Smooth muscle cell (in vitro differentiated cells): ENCODE measurements around the gene CAPN2. TPM values are rescaled to one million over a fixed set of nuclear protein-coding genes. Genes with fewer than 3 reads are reported as not detected.

Experiments
- DNase-seq: peaks from one replicate; lab custom pipeline; 2025; ENCODE audit not compliant: unreplicated experiment; lab: John Stamatoyannopoulos, UW
- H2AFZ ChIP-seq: fragments of 200-600 bp; sonication (generic); 2 replicates; pipeline ENCODE4 v1.6.0; 2016; ENCODE audit warnings: antibody characterized with exemption, low read depth, mild to moderate bottlenecking
- H3F3A ChIP-seq: fragments of 200-600 bp; sonication (generic); 2 replicates; pipeline ENCODE4 v1.6.0; 2017; ENCODE audit warnings: antibody characterized with exemption, low read depth
- H3K27ac ChIP-seq: fragments of 200-600 bp; sonication (generic); 2 replicates; pipeline ENCODE4 v1.5.1; 2016; ENCODE audit warnings: low read depth, mild to moderate bottlenecking
- H3K27me3 ChIP-seq: fragments of 200-600 bp; sonication (generic); 2 replicates; pipeline ENCODE4 v1.6.1; 2016; ENCODE audit warnings: low read depth, mild to moderate bottlenecking
- H3K36me3 ChIP-seq: fragments of 200-600 bp; sonication (generic); 2 replicates; pipeline ENCODE4 v1.5.1; 2016; ENCODE audit warnings: low read depth
- H3K4me1 ChIP-seq: fragments of 200-600 bp; sonication (generic); 2 replicates; pipeline ENCODE4 v1.5.1; 2016; ENCODE audit warnings: low read depth
- H3K4me2 ChIP-seq: fragments of 200-600 bp; sonication (generic); 2 replicates; pipeline ENCODE4 v1.6.0; 2016; ENCODE audit warnings: mild to moderate bottlenecking
- H3K4me3 ChIP-seq: fragments of 200-600 bp; sonication (generic); 2 replicates; pipeline ENCODE4 v1.5.1; 2016; ENCODE audit warnings: mild to moderate bottlenecking
- H3K79me2 ChIP-seq: fragments of 200-600 bp; sonication (generic); 2 replicates; pipeline ENCODE4 v1.6.0; 2016; ENCODE audit warnings: low read depth, mild to moderate bottlenecking
- H3K9ac ChIP-seq: fragments of 200-600 bp; sonication (generic); 2 replicates; pipeline ENCODE4 v1.6.0; 2016; ENCODE audit warnings: low read depth
- H3K9me3 ChIP-seq: fragments of 200-600 bp; sonication (generic); replicated peaks from 2 replicates; pipeline ENCODE4 v1.5.1; 2016; ENCODE audit warnings: low read depth
- H4K20me1 ChIP-seq: fragments of 200-600 bp; sonication (generic); 2 replicates; pipeline ENCODE4 v1.6.0; 2016; ENCODE audit warnings: low read depth
- WGBS: methylation state at CpG from one replicate; pipeline ENCODE4 v1.1.7; 2016; ENCODE audit warnings: low lambda C conversion rate; 5-methylcytosine and 5-hydroxymethylcytosine counted together
- polyA plus RNA-seq: library from polyadenylated mRNA; unstranded; fragments of >200 nt; fragmentation: Nextera tagmentation; extraction: Ambion mirVana; gene quantifications from 2 replicates; pipeline ENCODE4 v1.2.1, GENCODE V29; 2016
- total RNA-seq: library from RNA; depleted of rRNA; stranded (reverse); fragments of >200 nt; gene quantifications from 2 replicates; pipeline ENCODE4 v1.2.3, GENCODE V29; 2014
- TF ChIP-seq, protein P1 (sequence below): fragments of 200-600 bp; sonication (generic); IDR thresholded peaks from 2 replicates; pipeline ENCODE4 v1.5.1; 2017; ENCODE audit warnings: borderline replicate concordance, mild to moderate bottlenecking, antibody characterized with exemption; ENCODE audit not compliant: insufficient read depth, poor library complexity, severe bottlenecking

The CAPN2 gene
- total RNA-seq (213 and 229 TPM in 2 replicates), polyA plus RNA-seq (182 and 210 TPM in 2 replicates)

DNA sequence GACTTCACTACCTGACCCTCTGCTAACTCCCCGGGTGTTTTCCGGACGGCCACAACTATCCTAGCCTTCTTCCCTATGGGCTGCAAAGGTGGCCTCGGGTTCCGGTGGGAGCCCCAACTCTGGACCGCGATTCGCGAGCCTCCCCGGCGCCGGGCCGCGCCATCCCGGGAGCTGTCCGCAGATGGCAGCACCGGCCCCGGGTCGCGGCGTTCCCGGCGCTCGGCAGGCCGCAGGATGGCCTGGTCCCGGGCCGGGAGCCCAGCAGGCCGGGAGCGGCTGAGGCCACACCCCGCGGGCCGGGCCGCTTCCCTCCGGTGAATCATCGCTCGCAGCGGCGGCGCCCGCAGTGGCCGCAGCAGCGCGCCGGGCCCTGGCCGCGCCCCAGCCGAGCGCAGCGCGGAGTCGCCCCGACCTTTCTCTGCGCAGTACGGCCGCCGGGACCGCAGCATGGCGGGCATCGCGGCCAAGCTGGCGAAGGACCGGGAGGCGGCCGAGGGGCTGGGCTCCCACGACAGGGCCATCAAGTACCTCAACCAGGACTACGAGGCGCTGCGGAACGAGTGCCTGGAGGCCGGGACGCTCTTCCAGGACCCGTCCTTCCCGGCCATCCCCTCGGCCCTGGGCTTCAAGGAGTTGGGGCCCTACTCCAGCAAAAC, at the start of gene CAPN2:
TSS of gene CAPN2 (plus strand) at position 346 of the 656 bp plus-strand sequence. CDS start at position 448, 102 bp downstream.
- Histone ChIP-seq H3K4me3 (peak within 1 kb of the TSS; percentile 86), H3F3A (peaks cover 27% of the 10 kb centered on the region), H2AFZ (no peak within 1 kb of the TSS), H3K27ac (peak within 1 kb of the TSS; percentile 81), H3K4me2 (peak within 1 kb of the TSS; percentile 93), H4K20me1 (peaks cover 23% of the 10 kb centered on the region), H3K9ac (peak within 1 kb of the TSS; percentile 94), H3K9me3 (no peaks in the 10 kb centered on the region), H3K4me1 (peaks cover 13% of the 10 kb centered on the region), H3K79me2 (peaks cover 47% of the 10 kb centered on the region), H3K27me3 (no peaks in the 10 kb centered on the region), H3K36me3 (no peaks in the 10 kb centered on the region)
- DNase-seq, result peak; percentile 49
- 1% methylated on average over 69 of the region's 74 CpGs for WGBS
- TF ChIP-seq, protein P1, sequence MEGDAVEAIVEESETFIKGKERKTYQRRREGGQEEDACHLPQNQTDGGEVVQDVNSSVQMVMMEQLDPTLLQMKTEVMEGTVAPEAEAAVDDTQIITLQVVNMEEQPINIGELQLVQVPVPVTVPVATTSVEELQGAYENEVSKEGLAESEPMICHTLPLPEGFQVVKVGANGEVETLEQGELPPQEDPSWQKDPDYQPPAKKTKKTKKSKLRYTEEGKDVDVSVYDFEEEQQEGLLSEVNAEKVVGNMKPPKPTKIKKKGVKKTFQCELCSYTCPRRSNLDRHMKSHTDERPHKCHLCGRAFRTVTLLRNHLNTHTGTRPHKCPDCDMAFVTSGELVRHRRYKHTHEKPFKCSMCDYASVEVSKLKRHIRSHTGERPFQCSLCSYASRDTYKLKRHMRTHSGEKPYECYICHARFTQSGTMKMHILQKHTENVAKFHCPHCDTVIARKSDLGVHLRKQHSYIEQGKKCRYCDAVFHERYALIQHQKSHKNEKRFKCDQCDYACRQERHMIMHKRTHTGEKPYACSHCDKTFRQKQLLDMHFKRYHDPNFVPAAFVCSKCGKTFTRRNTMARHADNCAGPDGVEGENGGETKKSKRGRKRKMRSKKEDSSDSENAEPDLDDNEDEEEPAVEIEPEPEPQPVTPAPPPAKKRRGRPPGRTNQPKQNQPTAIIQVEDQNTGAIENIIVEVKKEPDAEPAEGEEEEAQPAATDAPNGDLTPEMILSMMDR, result peak; percentile 52

DNA sequence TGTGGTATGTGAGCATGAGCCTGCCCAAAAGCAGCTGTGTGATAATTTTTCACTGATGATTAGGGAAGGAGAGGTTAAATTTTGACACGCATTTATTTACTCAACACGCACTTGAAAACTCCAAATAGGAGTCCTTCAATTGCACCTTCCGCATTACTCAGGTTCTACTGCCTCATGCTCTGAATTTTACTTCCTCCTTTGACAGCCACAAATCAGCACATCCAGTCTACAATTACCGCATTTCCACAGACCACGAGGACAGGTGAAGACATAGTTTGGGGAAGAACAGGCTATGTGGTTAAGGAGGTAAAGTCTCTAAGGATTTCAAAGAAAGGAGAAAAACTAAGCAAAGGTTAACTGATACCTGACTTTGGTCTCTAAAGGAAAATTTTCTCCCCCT, 49.4 kb upstream of the CAPN2 start:
- H4K20me1 ChIP-seq, result no peaks in the 10 kb centered on the region
- no peak overlapping the region for H3K9ac ChIP-seq
- no peak overlapping the region for H3K4me3 ChIP-seq
- no peaks in the 10 kb centered on the region for H3F3A ChIP-seq
- 74% methylated on average over 5 of the region's 5 CpGs for WGBS
- H3K4me1 ChIP-seq, result no peaks in the 10 kb centered on the region
- H3K27me3 ChIP-seq, result peaks cover 4% of the 10 kb centered on the region
- no peak overlapping the region for H2AFZ ChIP-seq
- DNase-seq, result no peak
- TF ChIP-seq, protein P1, result no peak
- no peaks in the 10 kb centered on the region for H3K36me3 ChIP-seq
- H3K27ac ChIP-seq, result no peak overlapping the region
- H3K79me2 ChIP-seq, result no peaks in the 10 kb centered on the region
- H3K4me2 ChIP-seq, result no peak overlapping the region
- H3K9me3 ChIP-seq, result no peaks in the 10 kb centered on the region

DNA sequence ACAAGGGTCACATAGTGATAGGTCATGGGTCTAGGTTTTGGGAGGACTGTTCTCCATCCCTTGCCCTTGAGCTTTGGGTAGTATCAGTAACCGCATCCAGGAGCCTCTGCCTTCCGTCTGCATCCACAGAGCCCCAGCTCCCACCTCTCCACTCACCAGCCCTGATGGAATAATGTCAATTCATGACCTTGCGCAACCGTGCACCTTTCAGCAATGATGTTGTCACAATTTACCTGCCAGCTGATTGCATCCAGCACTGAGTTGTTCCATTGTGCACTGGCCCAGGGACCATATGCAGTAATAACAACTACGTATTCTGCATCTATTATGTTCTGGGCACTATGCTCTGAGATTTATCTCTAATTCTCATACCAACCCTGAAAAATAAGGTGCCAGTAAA, 48.2 kb upstream of the CAPN2 start:
- Histone ChIP-seq H3K36me3 (no peaks in the 10 kb centered on the region), H2AFZ (no peak overlapping the region), H3K4me2 (no peak overlapping the region), H3K79me2 (no peaks in the 10 kb centered on the region), H3K4me1 (no peaks in the 10 kb centered on the region), H3K4me3 (no peak overlapping the region), H4K20me1 (no peaks in the 10 kb centered on the region), H3K27ac (no peak overlapping the region), H3K9ac (no peak overlapping the region), H3F3A (no peaks in the 10 kb centered on the region), H3K9me3 (no peaks in the 10 kb centered on the region), H3K27me3 (peaks cover 4% of the 10 kb centered on the region)
- TF ChIP-seq, protein P1, result no peak
- WGBS, result 76% methylated on average over 5 of the region's 5 CpGs
- DNase-seq, result no peak

DNA sequence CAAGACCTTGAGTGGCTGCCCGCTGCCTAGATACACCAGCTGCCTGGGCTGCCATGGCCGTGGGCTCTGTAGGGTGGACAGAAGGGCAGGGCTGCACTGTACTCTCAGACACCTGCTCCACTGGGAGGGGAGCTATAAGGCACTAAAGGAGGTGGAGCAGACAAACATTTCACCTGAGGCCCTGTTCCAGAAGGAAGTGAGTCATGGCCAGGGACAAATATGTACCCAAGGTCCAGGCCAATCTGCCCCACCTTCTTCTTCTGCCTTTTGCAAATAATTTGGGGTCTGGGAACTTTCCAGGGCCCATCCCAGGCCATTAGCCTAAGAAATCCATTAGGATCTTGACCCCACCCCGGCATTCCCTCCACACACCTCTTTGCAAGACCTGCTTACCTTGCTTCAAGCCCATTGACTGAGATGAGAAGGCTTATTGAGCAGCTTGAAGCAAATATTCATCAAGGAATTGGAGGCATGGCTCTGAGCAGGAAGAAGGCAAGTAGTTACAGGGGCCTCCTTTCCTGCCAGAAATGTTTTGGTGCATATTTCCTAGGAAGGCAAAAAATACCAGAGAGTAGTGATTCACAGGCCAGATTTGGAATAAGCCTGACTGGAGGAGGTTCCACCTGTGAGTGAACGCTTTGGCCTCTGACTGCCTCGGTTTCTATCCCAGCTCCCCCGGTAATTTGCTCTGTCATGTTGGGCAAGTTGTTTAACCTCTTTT, 46.6 kb upstream of the CAPN2 start, which contains the start of gene CAPN8:
TSS of gene CAPN8 (minus strand) at position 110 of the 721 bp plus-strand sequence. CDS start at position 55, 55 bp downstream.
- TF ChIP-seq, protein P1, result no peak

More for the DNA sequence above, 46.6 kb upstream of the CAPN2 start, which contains the start of gene CAPN8:
- no peak within 1 kb of the TSS for H3K4me3 ChIP-seq
- H3K36me3 ChIP-seq, result no peaks in the 10 kb centered on the region
- H3F3A ChIP-seq, result no peaks in the 10 kb centered on the region
- H4K20me1 ChIP-seq, result no peaks in the 10 kb centered on the region
- no peak within 1 kb of the TSS for H3K27ac ChIP-seq
- H3K4me1 ChIP-seq, result no peaks in the 10 kb centered on the region
- H3K79me2 ChIP-seq, result no peaks in the 10 kb centered on the region
- WGBS, result 65% methylated on average over 6 of the region's 6 CpGs
- no peak within 1 kb of the TSS for H2AFZ ChIP-seq
- H3K27me3 ChIP-seq, result peaks cover 4% of the 10 kb centered on the region
- DNase-seq, result no peak
- H3K4me2 ChIP-seq, result no peak within 1 kb of the TSS
- H3K9ac ChIP-seq, result no peak within 1 kb of the TSS
- no peaks in the 10 kb centered on the region for H3K9me3 ChIP-seq
